Stimulated activated CD4-positive, alpha-beta T cell treated with anti-CD3 and anti-CD28 coated beads, Interleukin-4, amount 100 ng/mL, for 4 hours (primary cell): Measurements from ENCODE around the gene EZR.
"Not testable (repeated sequence)": the region's sequence is repeated elsewhere in the genome, so short reads cannot be mapped to it uniquely, and the experiment has no call there.

Source experiments
- DNase-seq, 2 experiments: peaks; one replicate each; pipeline ENCODE4 v3.0.0-alpha.2; 2020

Gene EZR

DNA sequence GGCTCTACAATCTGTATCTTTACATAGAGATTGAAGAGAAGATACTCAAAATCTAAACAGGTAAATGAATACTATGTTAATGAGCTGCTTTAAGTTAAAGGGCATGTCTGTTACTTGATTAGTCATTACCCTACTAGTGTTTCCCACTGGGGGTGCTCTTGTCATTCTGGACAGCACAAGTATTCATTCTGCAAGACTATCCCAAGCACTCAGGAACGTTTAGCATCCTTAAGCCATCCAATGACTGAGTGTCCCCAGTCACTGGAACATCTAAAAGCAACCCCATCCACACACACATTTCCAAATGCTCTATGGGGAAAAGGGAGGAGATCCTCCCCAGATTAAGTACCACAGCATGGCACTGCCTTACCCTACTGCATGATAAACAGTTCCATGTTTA, 25.7 kb downstream of the EZR start:
- peak in 1 of 2 experiments; percentile 23 for DNase-seq

DNA sequence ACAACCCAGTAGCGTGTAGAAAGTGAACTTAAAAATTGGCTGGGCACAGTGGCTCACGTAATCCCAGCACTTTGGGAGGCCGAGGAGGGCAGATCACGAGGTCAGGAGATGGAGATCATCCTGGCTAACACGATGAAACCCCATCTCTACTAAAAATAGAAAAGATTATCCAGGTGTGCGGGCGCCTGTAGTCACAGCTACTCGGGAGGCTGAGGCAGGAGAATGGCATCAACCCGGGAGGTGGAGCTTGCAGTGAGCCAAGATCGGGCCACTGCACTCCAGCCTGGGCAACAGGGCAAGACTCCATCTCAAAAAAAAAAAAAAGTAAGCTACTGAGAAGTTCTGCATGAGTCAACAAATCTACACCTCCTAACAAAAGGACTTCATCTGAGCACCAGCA, 26.7 kb downstream of the EZR start:
- DNase-seq: not testable (repeated sequence)

DNA sequence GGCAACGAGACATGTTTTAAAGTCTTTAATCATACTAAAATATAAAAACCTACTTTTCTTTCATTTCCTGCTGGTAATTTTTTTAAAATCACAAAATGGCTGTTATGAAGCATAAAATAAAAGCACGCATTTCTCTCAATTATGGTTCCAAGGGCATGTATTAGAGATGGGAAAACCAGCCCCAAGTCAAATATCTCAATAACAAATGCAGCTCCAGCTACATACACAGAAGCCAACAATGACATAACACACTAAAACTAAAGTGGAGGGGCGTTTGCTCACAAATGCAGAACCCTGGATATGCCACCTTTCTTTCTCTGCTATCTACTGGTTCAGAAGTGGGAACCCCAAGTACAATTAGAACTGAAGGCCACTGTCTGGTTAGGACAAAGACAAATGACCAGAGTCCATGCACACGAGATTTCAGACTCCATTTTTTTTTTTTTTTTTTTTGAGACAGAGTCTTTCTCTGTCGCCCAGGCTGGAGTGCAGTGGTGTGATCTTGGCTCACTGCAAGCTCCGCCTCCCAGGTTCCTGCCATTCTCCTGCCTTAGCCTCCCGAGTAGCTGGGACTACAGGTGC, 27.8 kb downstream of the EZR start:
- DNase-seq: no peak

DNA sequence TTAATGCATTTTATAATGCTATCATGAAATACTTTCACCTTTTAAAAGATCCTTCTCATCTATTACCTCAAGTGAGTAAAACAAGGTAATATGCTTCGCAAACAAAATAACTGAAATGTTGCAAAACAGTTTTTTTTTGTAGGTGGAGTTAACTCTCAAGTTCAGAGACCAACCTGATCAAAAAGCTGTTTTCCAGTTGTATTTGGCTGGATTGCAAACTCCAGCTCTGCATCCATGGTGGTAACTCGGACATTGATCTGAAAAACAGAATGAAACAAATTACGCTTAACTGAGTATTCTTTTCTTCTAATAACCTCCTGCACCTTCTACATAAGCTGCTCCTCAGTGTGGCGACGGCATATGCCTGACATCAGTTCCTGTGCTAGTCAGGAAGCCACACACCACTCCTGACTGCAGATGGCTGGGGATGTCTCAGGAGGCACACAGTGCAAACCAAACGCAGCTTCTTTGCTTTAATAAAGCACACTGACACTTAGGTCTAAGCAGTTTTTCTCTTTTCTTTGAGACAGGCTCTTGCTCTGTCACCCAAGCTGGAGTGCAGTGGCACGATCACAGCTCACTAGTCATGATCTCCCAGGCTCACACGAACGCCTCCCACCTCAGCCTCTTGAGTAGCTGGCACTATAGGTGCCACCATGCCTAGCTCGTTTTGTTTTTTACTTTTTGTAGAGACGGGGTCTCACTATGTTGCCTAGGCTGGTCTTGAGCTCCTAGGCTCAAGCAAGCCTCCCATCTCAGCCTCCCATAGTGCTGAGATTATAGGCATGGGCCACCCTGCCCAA, 29.9 kb downstream of the EZR start:
- peak in 1 of 2 experiments; percentile 40 for DNase-seq

DNA sequence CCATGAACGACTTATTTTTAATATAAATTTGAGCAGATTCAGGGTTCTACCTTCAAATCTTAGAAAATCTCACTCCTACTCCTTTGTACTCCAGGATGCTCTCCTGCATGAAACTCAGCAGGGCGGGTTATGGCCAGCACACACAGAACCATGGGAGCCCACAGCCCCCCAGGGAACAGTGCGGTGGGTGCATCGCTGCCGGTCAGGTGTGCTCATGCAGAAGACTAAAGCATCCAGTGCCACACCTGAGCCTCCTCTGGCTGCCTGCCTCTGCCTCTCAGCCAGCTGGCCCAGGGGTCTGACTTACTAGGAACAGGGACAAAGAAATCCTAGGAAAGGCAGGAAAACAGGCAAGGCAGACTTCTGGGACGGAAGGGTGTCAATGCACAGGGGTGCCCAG, 31.8 kb downstream of the EZR start:
- DNase-seq: no peak

GRCh38 chr6:158786645-158787304, 32.4 kb downstream of the EZR start:
- no peak for DNase-seq

DNA sequence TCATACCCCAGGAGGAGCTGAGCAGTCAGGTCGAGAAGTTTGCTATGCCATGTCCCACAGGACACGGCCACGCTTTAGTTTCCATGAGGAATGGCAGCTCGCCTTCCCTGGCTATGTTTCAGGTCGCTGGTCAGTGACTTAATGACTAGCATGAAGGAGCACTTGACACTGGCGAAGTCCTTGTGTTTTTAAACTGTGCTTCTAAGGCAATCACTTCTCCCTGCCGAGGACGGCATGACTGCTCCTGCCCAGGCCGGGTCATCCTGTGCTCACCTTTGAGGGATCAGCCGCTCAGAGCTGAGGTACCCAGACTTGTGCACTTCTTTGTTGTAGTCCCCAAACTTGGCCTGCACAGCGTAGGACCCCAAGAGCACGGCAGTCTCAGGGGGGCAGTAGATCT, 34.1 kb downstream of the EZR start:
- DNase-seq: no peak

GRCh38 chr6:158784505-158784904, 34.7 kb downstream of the EZR start:
- DNase-seq: no peak

GRCh38 chr6:158783851-158784250, 35.3 kb downstream of the EZR start:
- DNase-seq: no peak

DNA sequence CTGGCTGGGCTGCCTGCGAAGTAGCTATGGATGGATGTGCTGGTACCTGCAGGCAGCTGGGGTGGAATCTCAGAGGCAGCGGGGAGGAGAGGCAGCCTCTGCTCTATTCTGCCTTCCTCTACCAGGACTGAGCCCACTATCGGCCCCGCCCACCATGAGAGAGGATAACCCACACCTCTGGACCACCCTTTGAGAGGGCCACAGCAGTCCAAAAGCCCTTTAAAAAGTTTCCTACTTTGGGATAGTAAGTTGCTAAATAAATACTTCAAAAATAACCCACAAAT, 36.1 kb downstream of the EZR start:
- no peak for DNase-seq

GRCh38 chr6:158782432-158783166, 36.6 kb downstream of the EZR start:
- DNase-seq: no peak

- no peak for DNase-seq
Observed at GRCh38 chr6:158781692-158782373, 37.3 kb downstream of the EZR start.

GRCh38 chr6:158780988-158781691, 38.0 kb downstream of the EZR start:
- DNase-seq: no peak

DNA sequence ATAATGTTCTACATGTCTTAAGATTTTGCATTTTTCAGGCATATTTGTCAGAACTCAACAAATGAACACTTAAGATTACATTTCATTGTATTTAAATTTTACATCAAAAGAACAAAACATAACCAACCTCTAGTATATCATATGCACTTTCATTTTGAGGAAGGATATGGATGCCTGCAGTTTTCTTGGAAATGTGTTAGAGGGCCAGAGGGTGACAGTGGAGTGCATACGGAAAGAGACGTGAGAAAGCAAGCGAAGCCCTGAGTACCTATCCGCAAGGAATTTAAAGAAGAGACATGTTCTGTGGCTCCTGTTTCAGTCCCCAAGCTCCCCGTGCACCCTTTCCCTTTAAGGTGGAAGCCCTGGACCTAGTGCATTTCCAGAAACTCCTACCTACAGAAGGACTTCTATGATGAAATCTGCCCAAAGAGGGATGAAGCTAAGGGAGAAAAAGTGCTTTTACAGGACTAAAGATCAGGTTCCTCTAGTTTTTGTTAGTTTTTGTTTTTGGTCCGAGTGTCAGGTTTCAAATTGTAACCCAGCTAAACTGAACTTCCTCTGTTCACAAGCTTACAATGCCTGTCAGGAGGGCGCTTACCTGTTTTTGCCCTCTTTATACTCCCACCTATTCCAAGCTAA, 38.8 kb downstream of the EZR start:
- DNase-seq: no peak

GRCh38 chr6:158778005-158778527, 41.1 kb downstream of the EZR start:
- no peak for DNase-seq

DNA sequence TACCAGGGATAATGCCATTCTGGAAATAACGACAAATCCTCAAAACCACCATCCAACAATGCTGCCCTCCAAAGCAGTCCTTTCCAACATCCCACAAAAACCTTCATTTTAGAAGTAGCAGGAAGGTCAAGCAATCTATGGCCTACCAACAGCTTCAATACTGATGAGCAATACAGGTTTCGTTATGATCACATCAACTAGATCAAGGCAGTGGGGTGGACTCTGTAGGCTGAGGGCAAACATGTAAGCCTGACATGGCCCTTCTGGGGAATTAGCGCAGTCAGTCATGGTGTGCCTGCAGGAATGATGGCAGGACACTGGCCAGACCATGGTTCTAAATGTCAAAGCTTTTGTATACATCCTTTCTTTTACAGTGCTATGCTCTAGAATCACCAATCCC, 41.7 kb downstream of the EZR start:
- no peak for DNase-seq

GRCh38 chr6:158776737-158777136, 42.4 kb downstream of the EZR start:
- DNase-seq: no peak

DNA sequence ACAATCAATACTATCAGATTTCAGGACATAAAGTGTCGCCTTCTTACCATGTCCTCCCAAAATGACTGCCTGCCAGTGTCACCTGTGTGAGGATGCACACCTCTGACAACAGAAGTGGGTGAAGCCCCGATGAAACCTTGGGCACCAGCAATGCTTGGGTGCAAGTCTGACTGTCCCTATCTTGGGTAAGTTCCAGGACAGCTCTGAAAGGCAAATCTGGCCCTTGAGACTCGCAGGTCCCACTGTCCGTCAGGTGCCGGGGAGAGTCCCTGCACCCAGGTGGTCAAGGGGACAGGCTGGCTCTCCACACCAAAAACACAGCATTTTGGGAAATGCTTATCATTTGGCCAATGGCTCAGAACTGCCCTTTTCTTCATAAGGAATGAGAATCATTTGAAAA, 43.3 kb downstream of the EZR start:
- no peak for DNase-seq

DNA sequence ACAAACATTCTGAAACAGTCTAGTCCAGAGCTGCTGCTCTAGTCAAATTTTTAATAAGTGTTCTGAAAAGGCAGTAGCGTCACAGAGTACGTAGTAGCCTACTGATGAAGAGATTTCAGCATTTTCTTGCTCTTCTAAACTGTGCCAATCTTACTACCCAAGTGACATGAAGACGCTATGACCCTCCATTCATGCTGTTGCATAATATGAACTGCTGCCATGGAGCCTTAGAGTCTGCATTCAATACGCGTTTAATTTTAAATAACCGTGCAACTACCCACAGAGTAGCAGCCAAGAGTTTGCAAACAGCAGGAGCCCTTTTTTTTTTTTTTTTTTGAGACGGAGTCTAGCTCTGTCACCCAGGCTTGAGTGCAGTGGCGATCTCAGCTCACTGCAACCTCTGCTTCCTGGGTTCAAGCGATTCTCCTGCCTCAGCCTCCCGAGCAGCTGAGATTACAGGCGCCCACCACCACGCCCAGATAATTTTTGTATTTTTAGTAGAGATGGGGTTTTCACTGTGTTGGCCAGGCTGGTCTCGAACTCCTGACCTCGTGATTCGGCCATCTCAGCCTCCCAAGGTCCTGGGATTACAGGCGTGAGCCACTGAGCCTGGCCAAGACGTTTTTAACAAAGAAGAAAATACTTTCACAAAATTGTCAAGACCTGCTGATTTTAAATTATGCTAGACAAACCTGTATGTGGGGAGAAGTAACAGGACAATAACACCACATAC, 44.3 kb downstream of the EZR start:
- no peak for DNase-seq

DNA sequence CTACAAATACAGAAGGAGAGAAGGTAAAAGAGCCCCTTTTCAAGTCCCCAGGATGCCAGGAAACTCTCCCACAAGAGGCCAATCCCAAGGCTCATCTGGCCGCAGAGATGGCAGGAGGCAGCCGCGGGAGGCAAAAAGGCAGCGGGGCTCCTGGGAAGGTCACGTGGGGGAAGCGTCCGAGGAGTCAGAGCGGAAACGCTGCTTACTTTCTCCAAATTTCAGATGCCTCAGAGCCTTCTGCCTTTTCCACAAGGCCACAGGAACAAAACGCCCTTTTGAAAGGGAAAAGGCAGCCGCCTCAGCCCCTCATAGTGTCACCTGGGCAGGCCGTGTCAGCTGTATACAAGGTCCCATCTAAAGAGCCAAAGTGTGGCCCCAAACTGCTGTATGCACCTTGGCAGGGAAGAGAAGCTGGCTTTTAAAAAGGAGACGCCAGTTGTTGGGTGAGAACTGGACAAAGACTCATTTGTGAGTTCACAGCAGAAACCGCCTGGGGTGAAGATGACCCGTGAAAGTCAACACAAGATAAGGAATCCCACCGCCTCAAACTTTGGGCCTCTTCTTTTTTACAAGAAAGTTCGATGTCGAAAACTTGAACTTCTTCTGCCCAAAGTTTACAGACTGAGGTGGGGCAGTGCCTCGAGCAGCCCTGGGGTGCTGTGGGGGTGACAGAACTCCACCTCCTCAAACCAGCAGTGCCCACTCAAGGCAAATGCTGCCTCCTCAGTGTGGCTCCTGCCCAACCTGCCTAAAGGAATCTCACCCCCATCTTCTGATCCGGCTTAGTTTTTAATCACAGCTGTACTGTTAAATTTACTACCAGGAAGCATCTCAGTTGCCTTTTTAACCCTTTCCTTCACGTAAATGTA, 45.4 kb downstream of the EZR start:
- no peak for DNase-seq
